HG03095 (cell line): Measurements from ENCODE around the gene EOMES.
A peak's percentile ranks its signal among the peaks of the same experiment; 100 is the strongest.

Experiments
- ATAC-seq: cut with Tn5 transposase; IDR thresholded peaks from one replicate; pipeline ENCODE4 v1.9.1; 2021; ENCODE audit warnings: moderate library complexity; ENCODE audit not compliant: unreplicated experiment

The EOMES gene

DNA sequence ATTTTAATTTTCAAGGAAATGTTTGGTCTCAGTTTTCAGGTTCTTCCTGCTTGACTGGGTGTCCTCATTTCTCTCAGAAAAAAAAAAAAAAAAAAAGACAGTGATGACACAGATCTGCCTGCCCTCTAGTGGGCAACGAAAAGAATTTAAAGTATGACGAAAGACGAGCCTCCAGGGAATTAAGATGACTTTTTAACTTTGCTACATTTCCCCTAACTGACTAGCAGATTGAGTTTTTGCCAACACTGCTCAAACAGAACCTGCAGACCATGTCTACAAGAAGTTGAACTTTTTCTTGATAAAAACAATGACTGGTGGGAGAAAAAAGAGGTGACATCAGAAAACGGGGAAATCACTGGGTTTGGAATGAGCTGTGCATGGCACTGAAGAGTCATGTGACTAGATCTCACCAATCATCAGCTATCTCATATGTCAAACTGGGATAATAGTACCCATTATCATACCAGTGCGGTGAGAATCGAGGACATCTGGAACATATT lies 40.8 kb downstream of the EOMES start:
- ATAC-seq: peak; percentile 71

DNA sequence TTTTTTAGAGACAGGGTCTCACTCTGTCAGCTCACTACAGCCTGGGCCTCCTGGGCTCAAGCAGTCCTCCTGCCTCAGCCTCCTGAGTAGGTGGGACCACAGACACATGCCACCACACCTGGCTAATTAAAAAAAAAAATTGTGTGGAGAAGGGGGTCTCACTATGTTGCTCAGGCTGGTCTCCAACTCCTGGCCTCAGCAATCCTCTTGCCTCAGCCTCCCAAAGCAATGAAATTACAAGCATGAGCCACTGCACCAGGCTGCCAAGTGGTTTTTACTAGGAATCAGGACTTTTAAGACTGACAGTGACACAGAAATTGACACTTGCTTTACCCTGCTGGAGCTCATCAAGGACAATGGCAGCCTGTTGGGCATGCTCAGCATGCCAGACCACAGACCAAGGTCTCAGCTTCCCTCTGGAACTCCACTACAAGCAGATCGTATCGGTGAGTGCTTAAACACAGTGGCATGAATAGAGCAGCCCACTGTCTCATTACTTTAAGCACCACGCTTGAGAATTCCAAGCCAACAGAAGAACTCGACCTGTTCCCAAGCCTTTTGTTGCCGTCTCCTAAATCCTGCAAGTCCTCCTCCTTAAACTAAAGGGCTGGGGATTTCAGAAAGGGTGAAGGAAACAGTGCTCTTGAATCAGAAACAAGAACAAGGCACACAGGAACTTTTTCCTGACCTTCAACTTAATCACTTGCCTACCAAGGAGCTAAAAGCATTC lies 41.4 kb downstream of the EOMES start:
- ATAC-seq: peak; percentile 20

DNA sequence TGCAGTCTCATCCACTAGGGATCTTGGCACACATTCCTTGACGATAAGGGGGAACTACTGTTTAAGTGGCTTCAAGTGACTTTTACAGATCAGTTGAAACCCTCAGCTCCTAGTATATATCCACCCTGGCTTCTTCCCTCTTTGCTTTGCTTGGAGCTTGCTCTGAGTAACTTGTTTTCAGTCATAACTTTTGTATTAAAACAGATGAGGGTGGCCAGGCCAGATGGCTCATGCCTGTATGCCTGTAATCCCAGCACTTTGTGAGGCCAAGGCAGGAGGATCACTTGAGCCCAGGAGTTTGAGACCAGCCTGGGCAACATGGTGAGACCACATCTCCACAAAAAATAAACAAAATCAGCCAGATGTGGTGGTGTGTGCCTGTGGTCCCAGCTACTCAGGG lies 42.4 kb downstream of the EOMES start:
- ATAC-seq: no peak

DNA sequence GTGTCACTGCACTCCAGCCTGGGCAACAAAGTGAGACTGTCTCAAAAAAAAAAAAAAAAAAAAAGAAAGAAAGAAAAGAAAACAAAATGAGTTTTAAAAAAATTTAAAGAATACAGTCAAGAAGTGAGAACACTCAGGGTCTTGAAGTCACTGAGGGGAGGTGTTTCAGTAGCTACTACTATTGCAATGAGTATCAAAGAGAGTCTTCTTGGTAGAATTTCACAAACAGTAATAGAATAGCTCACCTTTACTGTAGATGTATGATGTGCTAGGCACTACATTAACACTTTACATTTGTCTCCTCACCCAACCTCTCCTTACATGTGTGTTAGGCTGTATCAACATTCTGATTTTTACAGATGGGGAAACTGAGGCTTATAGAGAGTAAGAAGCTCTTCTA lies 43.9 kb downstream of the EOMES start:
- ATAC-seq: no peak

DNA sequence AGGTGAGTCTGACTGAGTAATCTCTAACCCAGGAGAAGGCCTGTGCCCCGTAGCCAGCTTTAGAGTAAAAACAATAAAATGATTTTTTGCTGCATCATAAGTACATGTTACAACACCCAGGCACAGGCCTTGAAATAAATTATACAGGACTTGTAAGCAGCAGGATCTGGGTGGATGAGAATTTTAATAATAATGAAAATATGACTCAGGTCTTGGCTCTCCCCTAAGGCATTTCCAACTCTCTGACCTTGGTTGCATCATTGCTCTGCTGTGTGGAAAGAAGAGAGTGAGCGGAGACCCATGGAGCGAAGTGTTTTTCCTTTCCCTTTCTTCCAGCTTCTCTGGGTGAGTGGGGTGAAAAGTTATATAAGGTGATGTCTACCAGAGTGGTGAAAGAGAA lies 44.6 kb downstream of the EOMES start:
- ATAC-seq: no peak

DNA sequence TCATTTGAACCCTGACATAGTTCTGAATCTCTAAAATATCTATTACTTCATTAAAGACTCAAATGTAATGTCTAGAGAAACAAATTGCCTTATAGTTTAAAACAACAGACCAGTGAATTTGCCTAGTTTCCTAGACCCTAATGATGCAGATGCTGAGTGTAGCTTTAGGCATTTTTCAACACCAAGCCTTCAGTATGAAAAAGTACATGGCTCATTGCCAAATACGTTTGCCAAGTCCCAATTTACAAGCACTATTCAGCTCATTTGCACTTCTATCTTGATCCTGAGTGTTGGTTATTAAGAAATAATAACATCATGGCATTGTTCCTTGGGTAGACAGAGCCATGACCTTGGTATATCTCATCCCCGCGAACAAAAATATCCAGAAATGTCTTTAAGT lies 46.8 kb downstream of the EOMES start:
- no peak for ATAC-seq

DNA sequence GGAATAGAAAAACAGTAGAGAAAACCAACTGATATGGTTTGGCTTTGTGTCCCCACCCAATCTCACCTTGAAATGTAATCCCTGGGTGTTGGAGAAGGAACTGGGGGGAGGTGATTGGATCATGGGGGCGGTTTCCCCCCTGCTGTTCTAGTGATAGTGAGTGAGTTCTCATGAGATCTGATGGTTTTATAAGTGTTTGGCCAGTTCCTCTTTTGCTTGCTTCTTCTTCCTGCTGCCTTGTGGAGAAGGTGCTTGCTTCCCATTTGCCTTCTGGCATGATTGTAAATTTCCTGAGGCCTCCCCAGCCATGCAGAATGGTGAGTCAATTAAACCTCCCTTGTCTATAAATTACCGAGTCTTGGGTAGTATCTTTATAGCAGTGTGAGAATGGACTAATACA lies 48.4 kb downstream of the EOMES start:
- ATAC-seq: no peak

DNA sequence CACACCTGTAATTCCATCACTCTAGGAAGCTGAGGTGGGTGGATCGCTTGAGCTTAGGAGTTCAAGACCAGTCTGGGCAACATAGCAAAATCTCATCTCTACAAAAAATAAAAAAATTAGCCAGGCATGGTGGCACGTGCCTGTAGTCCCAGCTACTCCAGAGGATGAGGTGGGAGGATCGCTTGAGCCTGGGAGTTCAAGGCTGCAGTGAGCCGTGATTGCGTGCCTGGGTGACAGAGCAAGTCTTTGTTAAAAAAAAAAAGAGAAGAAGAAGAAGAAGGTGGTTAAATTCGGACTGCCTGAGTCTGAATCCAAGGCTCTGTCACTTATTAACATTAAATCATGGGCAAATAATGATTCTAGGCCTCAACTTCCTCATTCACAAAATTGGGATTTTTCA lies 51.0 kb downstream of the EOMES start:
- no peak for ATAC-seq

DNA sequence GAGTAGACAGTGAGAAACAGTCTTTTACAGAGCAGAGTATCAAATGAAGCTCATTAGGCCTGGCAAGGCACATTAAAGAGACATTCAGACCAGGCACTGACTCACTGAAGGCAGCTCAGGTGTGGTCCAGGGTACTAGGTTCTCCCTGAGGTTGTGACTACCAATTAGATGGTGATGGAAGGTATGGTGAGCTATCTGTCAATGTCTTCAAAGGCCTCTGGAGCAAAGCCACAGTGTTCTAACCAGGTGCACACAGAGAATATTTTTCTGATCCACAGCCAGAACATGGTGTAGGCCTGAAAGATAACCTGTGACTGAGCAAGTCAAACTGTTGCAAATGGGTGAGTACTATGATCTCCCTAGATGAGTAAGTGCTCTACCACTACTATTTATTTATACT lies 51.5 kb downstream of the EOMES start:
- ATAC-seq: no peak

DNA sequence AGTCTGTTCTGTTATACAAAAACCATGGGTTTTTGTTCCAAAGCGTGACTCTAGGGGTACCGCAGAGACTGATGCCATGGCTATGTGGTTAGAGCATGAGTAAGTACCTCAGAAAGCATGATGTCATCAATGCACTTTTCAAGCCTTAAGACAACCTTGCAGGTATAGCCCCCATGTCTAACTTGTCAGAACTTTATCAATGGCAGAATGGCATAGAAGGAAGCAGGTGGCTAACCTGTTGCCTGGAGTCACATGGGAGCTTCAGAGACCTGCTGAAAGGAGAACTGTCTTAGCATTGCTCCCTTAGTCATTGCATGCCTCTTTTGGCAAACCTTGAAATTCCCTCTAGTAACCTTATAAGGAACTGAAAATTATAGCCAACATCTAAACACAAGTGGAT lies 52.5 kb downstream of the EOMES start:
- no peak for ATAC-seq

DNA sequence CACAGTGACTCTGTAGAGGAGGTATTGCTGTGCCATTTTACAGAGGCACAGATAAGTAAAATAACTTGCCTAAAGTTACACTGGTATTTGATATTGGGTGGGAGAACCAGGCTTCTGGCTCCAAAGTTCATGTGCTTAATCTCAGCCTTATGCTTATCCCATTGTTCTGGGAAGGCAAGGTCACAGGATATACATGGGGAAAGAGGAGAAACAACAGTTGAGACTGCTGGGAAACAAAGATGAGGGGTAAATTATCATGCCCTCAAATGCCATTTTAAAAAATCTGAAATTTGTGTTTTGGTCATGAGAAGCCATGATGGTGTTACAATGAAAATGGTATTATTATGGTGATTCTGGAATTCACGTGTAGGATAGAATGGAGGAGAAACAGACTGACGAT lies 54.4 kb downstream of the EOMES start:
- no peak for ATAC-seq

DNA sequence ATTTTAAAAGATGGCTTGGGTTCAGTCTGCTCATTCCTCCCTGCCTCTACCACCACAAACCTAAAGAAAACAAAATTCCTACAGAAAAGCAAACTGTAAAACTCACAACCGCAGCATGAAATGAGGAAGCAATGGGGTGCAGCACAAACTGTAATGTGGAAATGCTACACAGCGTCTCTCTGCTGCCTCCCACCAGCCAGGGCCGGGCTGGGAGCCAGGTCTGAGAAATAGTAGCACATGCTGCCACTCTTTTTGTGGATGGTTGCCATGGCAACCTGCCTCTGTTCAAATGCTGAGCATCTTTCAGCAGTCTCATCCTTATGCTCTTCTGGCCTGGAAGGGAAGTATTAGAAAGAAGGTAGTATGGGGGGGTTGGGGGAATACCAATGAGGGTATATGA lies 55.4 kb downstream of the EOMES start:
- no peak for ATAC-seq

DNA sequence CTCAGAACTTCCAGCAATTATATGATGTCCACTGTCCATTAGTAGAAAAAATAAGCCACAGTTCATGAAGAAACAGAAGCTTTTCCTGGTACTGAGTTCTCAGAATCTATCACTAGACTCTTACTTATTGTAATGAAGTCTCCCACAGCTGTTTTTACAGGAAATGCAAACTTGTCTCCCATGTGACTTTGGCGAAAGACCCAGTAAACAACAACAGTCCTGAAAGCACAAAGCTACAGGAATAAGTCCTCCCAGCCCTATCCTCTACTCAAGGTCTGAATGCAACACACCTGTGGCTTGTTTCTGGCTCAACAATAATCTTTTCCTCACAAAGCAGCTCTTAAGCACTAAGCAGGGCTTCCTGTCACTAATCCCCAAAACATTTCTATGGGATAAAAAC lies 55.9 kb downstream of the EOMES start:
- ATAC-seq: no peak
